IMR-90 (cell line): ENCODE data around the gene SLC31A2. TPM values are rescaled to one million over a fixed set of nuclear protein-coding genes. Genes with fewer than 3 reads are reported as not detected.

Experiments
- ATAC-seq: fragments of 200-7000 bp; cut with Tn5 transposase; 2 replicates; pipeline ENCODE4 v1.9.1; 2020; ENCODE audit warnings: low read depth, mild to moderate bottlenecking, moderate library complexity
- BruUV-seq: library from RNA; stranded (reverse); fragments of 400-500 nt; replicated peaks from 2 replicates; lab custom pipeline; 2021; lab: Mats Ljungman, UMichigan
- CTCF ChIA-PET: fragments of 300-600 bp; formaldehyde crosslinking; extraction: SDS; loops from one replicate; lab custom pipeline; 2021; ENCODE audit warnings: antibody characterized with exemption; lab: Yijun Ruan, JAX
- POLR2A ChIA-PET: fragments of 300-600 bp; sonication (Branson Sonifier 250); formaldehyde crosslinking; loops from one replicate; lab custom pipeline; 2022; ENCODE audit warnings: antibody characterized with exemption; ENCODE audit not compliant: unreplicated experiment; lab: Charles Lee
- DNase-seq: peaks from one replicate; pipeline ENCODE4 v3.0.0; 2013
- H2AFZ ChIP-seq: replicated peaks from 2 replicates; pipeline ENCODE3; 2013; ENCODE audit warnings: low read length, mild to moderate bottlenecking; ENCODE audit not compliant: poor library complexity
- H2AK5ac ChIP-seq: 2 replicates; pipeline ENCODE4 v1.6.1; 2013; ENCODE audit warnings: low read depth, low read length, inconsistent platforms
- H2AK9ac ChIP-seq: replicated peaks from 2 replicates; pipeline ENCODE3; 2013; ENCODE audit warnings: mild to moderate bottlenecking, low read depth, low read length, moderate library complexity; ENCODE audit not compliant: poor library complexity
- H2BK120ac ChIP-seq: 2 replicates; pipeline ENCODE4 v1.6.1; 2013; ENCODE audit warnings: low read depth, low read length, inconsistent platforms
- H2BK15ac ChIP-seq: 3 replicates; pipeline ENCODE4 v1.6.1; 2013; ENCODE audit warnings: low read depth, low read length, inconsistent platforms
- H2BK20ac ChIP-seq: 2 replicates; pipeline ENCODE4 v1.6.1; 2013; ENCODE audit warnings: low read depth, mild to moderate bottlenecking, inconsistent platforms, low read length, moderate library complexity
- H2BK5ac ChIP-seq: 2 replicates; pipeline ENCODE4 v1.6.1; 2013; ENCODE audit warnings: mild to moderate bottlenecking, low read depth, low read length, inconsistent platforms; ENCODE audit not compliant: poor library complexity, severe bottlenecking
- H3K14ac ChIP-seq: replicated peaks from 2 replicates; pipeline ENCODE4 v1.6.1; 2013; ENCODE audit warnings: low read depth, low read length, inconsistent platforms
- H3K18ac ChIP-seq: 2 replicates; pipeline ENCODE4 v1.6.1; 2013; ENCODE audit warnings: low read depth, low read length, control low read depth
- H3K23ac ChIP-seq: 2 replicates; pipeline ENCODE4 v1.6.1; 2013; ENCODE audit warnings: low read depth, low read length, inconsistent platforms
- H3K27ac ChIP-seq: 2 replicates; pipeline ENCODE4 v1.5.1; 2013; ENCODE audit warnings: mild to moderate bottlenecking, control low read depth, low read length; ENCODE audit not compliant: insufficient read depth
- H3K27me3 ChIP-seq: 2 replicates; pipeline ENCODE4 v1.6.1; 2013; ENCODE audit warnings: low read length; ENCODE audit not compliant: control insufficient read depth, insufficient read depth
- H3K36me3 ChIP-seq: 2 replicates; pipeline ENCODE4 v1.6.1; 2013; ENCODE audit warnings: low read length, mixed read lengths; ENCODE audit not compliant: control insufficient read depth, insufficient read depth
- H3K4ac ChIP-seq: 2 replicates; pipeline ENCODE4 v1.6.1; 2013; ENCODE audit warnings: low read depth, low read length, inconsistent platforms
- H3K4me1 ChIP-seq: 2 replicates; pipeline ENCODE4 v1.6.1; 2013; ENCODE audit warnings: low read length, mixed read lengths; ENCODE audit not compliant: control insufficient read depth, insufficient read depth
- H3K4me2 ChIP-seq: 2 replicates; pipeline ENCODE4 v1.6.1; 2013; ENCODE audit warnings: low read depth, mild to moderate bottlenecking, control low read depth, low read length, moderate library complexity
- H3K4me3 ChIP-seq: 2 replicates; pipeline ENCODE4 v1.5.1; 2013; ENCODE audit warnings: low read depth, mild to moderate bottlenecking, control low read depth, low read length, moderate library complexity; ENCODE audit not compliant: insufficient read depth
- H3K56ac ChIP-seq: 2 replicates; pipeline ENCODE4 v1.6.1; 2013; ENCODE audit warnings: low read length, inconsistent platforms; ENCODE audit not compliant: insufficient read depth; ENCODE audit errors: extremely low read depth
- H3K79me1 ChIP-seq, 2 experiments: 2 replicates each; pipeline ENCODE4 v1.6.1; 2013; ENCODE audit warnings: low read length in 2 of 2, inconsistent platforms in 1 of 2, low read depth in 1 of 2
- H3K9ac ChIP-seq: 2 replicates; pipeline ENCODE4 v1.6.1; 2013; ENCODE audit warnings: low read depth, low read length, control low read depth
- H3K9me1 ChIP-seq: 2 replicates; pipeline ENCODE4 v1.6.1; 2013; ENCODE audit warnings: low read length, inconsistent platforms; ENCODE audit not compliant: insufficient read depth
- H3K9me3 ChIP-seq: 2 replicates; pipeline ENCODE4 v1.6.1; 2013; ENCODE audit warnings: low read length; ENCODE audit not compliant: control insufficient read depth, insufficient read depth
- H4K20me1 ChIP-seq: 2 replicates; pipeline ENCODE4 v1.6.1; 2013; ENCODE audit warnings: low read length, inconsistent platforms; ENCODE audit not compliant: insufficient read depth
- H4K5ac ChIP-seq: 2 replicates; pipeline ENCODE4 v1.6.1; 2013; ENCODE audit warnings: mild to moderate bottlenecking, low read depth, low read length, control low read depth
- H4K8ac ChIP-seq, 2 experiments: 2 replicates each; pipeline ENCODE4 v1.6.1; 2013; ENCODE audit warnings: low read depth in 2 of 2, low read length in 2 of 2, control low read depth in 1 of 2, inconsistent platforms in 1 of 2
- H4K91ac ChIP-seq: 2 replicates; pipeline ENCODE4 v1.6.1; 2013; ENCODE audit warnings: low read depth, low read length, inconsistent platforms; ENCODE audit not compliant: insufficient read depth
- BHLHE40 ChIP-seq: fragments of 150-350 bp; IDR thresholded peaks from 2 replicates; pipeline ENCODE4 v1.6.1; 2016; ENCODE audit warnings: mild to moderate bottlenecking, low read depth, low read length
- CEBPB ChIP-seq: IDR thresholded peaks from 2 replicates; pipeline ENCODE4 v1.6.1; 2012; ENCODE audit warnings: low read depth, low read length, improper control_type of control experiment
- CHD1 ChIP-seq: IDR thresholded peaks from 2 replicates; pipeline ENCODE4 v1.6.1; 2012; ENCODE audit warnings: low read depth, low read length, improper control_type of control experiment
- FOS ChIP-seq: fragments of 150-350 bp; IDR thresholded peaks from 2 replicates; pipeline ENCODE4 v1.6.1; 2016; ENCODE audit warnings: low read depth, low read length
- MAFK ChIP-seq: IDR thresholded peaks from 2 replicates; pipeline ENCODE4 v1.6.1; 2012; ENCODE audit warnings: low read depth, low read length, improper control_type of control experiment
- MAZ ChIP-seq: IDR thresholded peaks from 2 replicates; pipeline ENCODE4 v1.6.1; 2012; ENCODE audit warnings: low read depth, mild to moderate bottlenecking, low read length, improper control_type of control experiment, moderate library complexity, borderline replicate concordance
- MXI1 ChIP-seq: IDR thresholded peaks from 2 replicates; pipeline ENCODE4 v1.6.1; 2012; ENCODE audit warnings: low read depth, mild to moderate bottlenecking, low read length, moderate library complexity, borderline replicate concordance
- NFE2L2 ChIP-seq: fragments of 150-350 bp; IDR thresholded peaks from 2 replicates; pipeline ENCODE4 v1.6.1; 2016; ENCODE audit warnings: low read depth, mild to moderate bottlenecking, low read length
- POLR2A ChIP-seq: IDR thresholded peaks from 2 replicates; pipeline ENCODE4 v1.6.1; 2012; ENCODE audit warnings: mild to moderate bottlenecking, low read depth, low read length
- RAD21 ChIP-seq: IDR thresholded peaks from 2 replicates; pipeline ENCODE4 v1.6.1; 2012; ENCODE audit warnings: low read length, improper control_type of control experiment
- RCOR1 ChIP-seq: IDR thresholded peaks from 2 replicates; pipeline ENCODE4 v1.6.1; 2012; ENCODE audit warnings: mild to moderate bottlenecking, low read length, improper control_type of control experiment; ENCODE audit not compliant: insufficient replicate concordance
- RFX5 ChIP-seq: IDR thresholded peaks from 2 replicates; pipeline ENCODE4 v1.8.0; 2012; ENCODE audit warnings: low read depth, mild to moderate bottlenecking, low read length, moderate library complexity
- SMC3 ChIP-seq: fragments of 150-350 bp; IDR thresholded peaks from 2 replicates; pipeline ENCODE4 v1.6.1; 2016; ENCODE audit warnings: low read depth, mild to moderate bottlenecking, antibody characterized with exemption, low read length, moderate library complexity
- WGBS, 2 experiments: methylation state at CpG; one replicate each; pipeline versions ENCODE4 v1.1.5 to v1.1.7; 2013; ENCODE audit warnings: missing lambda C conversion rate in 2 of 2; ENCODE audit not compliant: insufficient read length in 1 of 2; ENCODE audit errors: extremely low coverage in 2 of 2; 5-methylcytosine and 5-hydroxymethylcytosine counted together
- dilution Hi-C: fragments of 300-500 bp; cut with HindIII; formaldehyde crosslinking; loops from one replicate; pipeline ENCODE4 v1.14.3; 2018; ENCODE audit warnings: low sequenced_read_pairs; ENCODE audit not compliant: unreplicated experiment
- in situ Hi-C: fragments of 300-500 bp; cut with MboI; formaldehyde crosslinking; loops from 3 replicates; pipeline ENCODE4 v1.14.3; 2019; ENCODE audit warnings: low sequenced_read_pairs, inconsistent platforms, mixed read lengths
- intact Hi-C: fragments of 100-400 bp; cut with micrococcal nuclease; formaldehyde crosslinking; loops from 2 replicates; pipeline ENCODE4 v1.10.0; 2022
- polyA plus RNA-seq, 3 experiments: library from polyadenylated mRNA; depleted of rRNA; stranded (reverse); fragments of >200 nt; gene quantifications; 2 replicates each; pipeline ENCODE4 v1.2.3, GENCODE V29; 2012; ENCODE audit warnings: low replicate concordance in 1 of 3
- total RNA-seq: library from RNA; depleted of rRNA; stranded (reverse); fragments of >200 nt; gene quantifications from 2 replicates; pipeline ENCODE4 v1.2.3, GENCODE V29; 2012
- TF ChIP-seq, protein P1 (sequence below): fragments of 150-350 bp; IDR thresholded peaks from 2 replicates; pipeline ENCODE4 v1.6.1; 2017; ENCODE audit warnings: mild to moderate bottlenecking, antibody characterized with exemption, low read length, low read depth
- TF ChIP-seq, protein P2 (sequence below): fragments of 150-350 bp; IDR thresholded peaks from 2 replicates; pipeline ENCODE4 v1.6.1; 2016; ENCODE audit warnings: low read depth, mild to moderate bottlenecking, low read length, moderate library complexity, borderline replicate concordance
- TF ChIP-seq, protein P3 (sequence below): conservative IDR thresholded peaks from 2 replicates; pipeline ENCODE4 v1.5.1; 2012; ENCODE audit warnings: mild to moderate bottlenecking, low read depth, low read length, improper control_type of control experiment

The SLC31A2 gene
- total and polyA plus RNA-seq, 2 of the 4 experiments (the other 2 are of a cell fraction), result 5.1 to 7.2 TPM

DNA sequence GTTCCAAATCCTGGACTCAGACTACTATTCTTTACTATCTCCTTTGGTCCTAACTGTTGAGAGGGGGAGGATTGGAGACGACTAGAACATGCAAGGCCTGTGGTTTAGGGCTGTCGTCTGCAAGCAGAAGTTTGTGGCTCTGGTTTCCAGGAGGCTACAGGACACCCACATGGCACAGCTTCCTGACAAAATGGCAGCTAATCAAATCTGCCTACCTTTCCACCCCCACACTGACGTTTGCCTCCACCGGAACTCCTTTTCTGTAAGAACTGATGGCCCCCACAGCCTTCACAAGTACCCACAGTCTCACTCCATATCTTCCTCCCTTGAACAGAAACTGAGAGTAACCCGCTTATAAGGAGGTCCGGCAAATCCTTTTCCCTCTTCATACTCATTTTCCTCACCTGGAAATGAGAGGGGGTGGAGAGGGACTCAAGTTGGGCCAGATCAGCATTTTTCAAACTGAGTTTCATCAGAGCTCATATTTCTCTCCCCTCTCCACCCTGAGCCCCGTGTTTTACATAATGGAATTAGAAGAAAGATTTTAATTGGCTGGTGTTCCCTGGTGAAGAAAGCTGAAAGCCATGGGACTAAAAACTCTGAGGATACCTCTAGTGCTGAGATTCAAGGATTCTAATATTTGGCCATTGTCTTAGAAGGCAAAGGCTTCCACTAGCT lies 5.2 kb downstream of the SLC31A2 start:
- Histone ChIP-seq H3K14ac (no peak overlapping the region), H3K27me3 (no peaks in the 10 kb centered on the region), H4K91ac (no peak overlapping the region), H3K36me3 (peaks cover 9% of the 10 kb centered on the region), H3K9ac (no peak overlapping the region), H3K23ac (no peak overlapping the region), H2AK9ac (no peak overlapping the region), H3K4me1 (peaks cover 6% of the 10 kb centered on the region; the same call in 1 of the 2 replicates), H4K5ac (no peak overlapping the region), H2AFZ (no peak overlapping the region), H3K4ac (no peak overlapping the region), H2BK5ac (no peak overlapping the region), H2BK120ac (no peak overlapping the region), H2AK5ac (no peak overlapping the region), H3K18ac (no peak overlapping the region), H3K9me1 (0 out of 2 replicates have a peak, but pooled peaks cover 5% of the 10 kb centered on the region), H2BK20ac (no peak overlapping the region), H3K4me3 (no peak overlapping the region), H3K4me2 (no peak overlapping the region), H2BK15ac (no peak overlapping the region), H3K27ac (no peak overlapping the region), H4K8ac (no peak overlapping the region), H3K79me1 (peaks cover 0 to 23% of the 10 kb centered on the region in 2 experiments; a peak in 2 of 4 replicates), H3K56ac (no peak overlapping the region), H3K9me3 (no peaks in the 10 kb centered on the region), H4K20me1 (peaks cover 3% of the 10 kb centered on the region; the same call in 1 of the 2 replicates)
- BruUV-seq, result no TSS peak
- CTCF ChIA-PET, result no interaction called here
- 35% methylated on average over 2 of the region's 7 CpGs; no CpG with 5 or more reads in 1 of the 2 experiments for WGBS, 2 experiments
- intact Hi-C loops, result no loop called here
- POLR2A ChIA-PET, result no interaction called here
- ATAC-seq (no peak), DNase-seq (no peak)
- dilution Hi-C loops, result no loop called here
- in situ Hi-C loops, result no loop called here
- TF ChIP-seq MXI1 (no peak), POLR2A (no peak), BHLHE40 (no peak), RAD21 (no peak), MAFK (no peak), FOS (no peak), RCOR1 (no peak), CEBPB (no peak), NFE2L2 (no peak), SMC3 (no peak), RFX5 (no peak), CHD1 (no peak), MAZ (no peak)
- TF ChIP-seq, protein P1, sequence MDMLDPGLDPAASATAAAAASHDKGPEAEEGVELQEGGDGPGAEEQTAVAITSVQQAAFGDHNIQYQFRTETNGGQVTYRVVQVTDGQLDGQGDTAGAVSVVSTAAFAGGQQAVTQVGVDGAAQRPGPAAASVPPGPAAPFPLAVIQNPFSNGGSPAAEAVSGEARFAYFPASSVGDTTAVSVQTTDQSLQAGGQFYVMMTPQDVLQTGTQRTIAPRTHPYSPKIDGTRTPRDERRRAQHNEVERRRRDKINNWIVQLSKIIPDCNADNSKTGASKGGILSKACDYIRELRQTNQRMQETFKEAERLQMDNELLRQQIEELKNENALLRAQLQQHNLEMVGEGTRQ, result no peak
- TF ChIP-seq, protein P2, sequence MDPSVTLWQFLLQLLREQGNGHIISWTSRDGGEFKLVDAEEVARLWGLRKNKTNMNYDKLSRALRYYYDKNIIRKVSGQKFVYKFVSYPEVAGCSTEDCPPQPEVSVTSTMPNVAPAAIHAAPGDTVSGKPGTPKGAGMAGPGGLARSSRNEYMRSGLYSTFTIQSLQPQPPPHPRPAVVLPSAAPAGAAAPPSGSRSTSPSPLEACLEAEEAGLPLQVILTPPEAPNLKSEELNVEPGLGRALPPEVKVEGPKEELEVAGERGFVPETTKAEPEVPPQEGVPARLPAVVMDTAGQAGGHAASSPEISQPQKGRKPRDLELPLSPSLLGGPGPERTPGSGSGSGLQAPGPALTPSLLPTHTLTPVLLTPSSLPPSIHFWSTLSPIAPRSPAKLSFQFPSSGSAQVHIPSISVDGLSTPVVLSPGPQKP, result no peak
- TF ChIP-seq, protein P3, sequence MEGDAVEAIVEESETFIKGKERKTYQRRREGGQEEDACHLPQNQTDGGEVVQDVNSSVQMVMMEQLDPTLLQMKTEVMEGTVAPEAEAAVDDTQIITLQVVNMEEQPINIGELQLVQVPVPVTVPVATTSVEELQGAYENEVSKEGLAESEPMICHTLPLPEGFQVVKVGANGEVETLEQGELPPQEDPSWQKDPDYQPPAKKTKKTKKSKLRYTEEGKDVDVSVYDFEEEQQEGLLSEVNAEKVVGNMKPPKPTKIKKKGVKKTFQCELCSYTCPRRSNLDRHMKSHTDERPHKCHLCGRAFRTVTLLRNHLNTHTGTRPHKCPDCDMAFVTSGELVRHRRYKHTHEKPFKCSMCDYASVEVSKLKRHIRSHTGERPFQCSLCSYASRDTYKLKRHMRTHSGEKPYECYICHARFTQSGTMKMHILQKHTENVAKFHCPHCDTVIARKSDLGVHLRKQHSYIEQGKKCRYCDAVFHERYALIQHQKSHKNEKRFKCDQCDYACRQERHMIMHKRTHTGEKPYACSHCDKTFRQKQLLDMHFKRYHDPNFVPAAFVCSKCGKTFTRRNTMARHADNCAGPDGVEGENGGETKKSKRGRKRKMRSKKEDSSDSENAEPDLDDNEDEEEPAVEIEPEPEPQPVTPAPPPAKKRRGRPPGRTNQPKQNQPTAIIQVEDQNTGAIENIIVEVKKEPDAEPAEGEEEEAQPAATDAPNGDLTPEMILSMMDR, result no peak
